Osteocyte (in vitro differentiated cells): ENCODE data around the gene PLA2G10. TPM values are rescaled to one million over a fixed set of nuclear protein-coding genes. Genes with fewer than 3 reads are reported as not detected.
A peak's percentile ranks its signal among the peaks of the same experiment; 100 is the strongest.
"Not testable (repeated sequence)": the region's sequence is repeated elsewhere in the genome, so short reads cannot be mapped to it uniquely, and the experiment has no call there.

Experiments
- DNase-seq: peaks from one replicate; pipeline ENCODE4 v3.0.0; 2021; ENCODE audit warnings: mixed read lengths; ENCODE audit not compliant: unreplicated experiment; ENCODE audit errors: extremely low spot score
- H3K27ac Mint-ChIP-seq: one replicate; pipeline ENCODE4 v1.8.0; 2021; ENCODE audit warnings: mild to moderate bottlenecking, mixed read lengths; ENCODE audit not compliant: unreplicated experiment
- H3K27me3 Mint-ChIP-seq: one replicate; pipeline ENCODE4 v1.8.0; 2021; ENCODE audit warnings: mixed read lengths; ENCODE audit not compliant: unreplicated experiment
- H3K36me3 Mint-ChIP-seq: one replicate; pipeline ENCODE4 v1.8.0; 2021; ENCODE audit warnings: mixed read lengths; ENCODE audit not compliant: unreplicated experiment
- H3K4me1 Mint-ChIP-seq: one replicate; pipeline ENCODE4 v1.8.0; 2021; ENCODE audit warnings: mixed read lengths; ENCODE audit not compliant: unreplicated experiment
- H3K4me3 Mint-ChIP-seq: one replicate; pipeline ENCODE4 v1.8.0; 2021; ENCODE audit warnings: mild to moderate bottlenecking, moderate library complexity, mixed read lengths; ENCODE audit not compliant: unreplicated experiment
- H3K9me3 Mint-ChIP-seq: one replicate; pipeline ENCODE4 v1.8.0; 2021; ENCODE audit warnings: mixed read lengths; ENCODE audit not compliant: unreplicated experiment
- total RNA-seq: library from RNA; stranded (reverse); gene quantifications from 2 replicates; pipeline ENCODE4 v1.2.1, GENCODE V29; 2021
- TF ChIP-seq, protein P1 (sequence below): fragments of 200-600 bp; sonication (generic); IDR thresholded peaks from 2 replicates; pipeline ENCODE4 v1.5.0; 2021; ENCODE audit warnings: antibody characterized with exemption, mild to moderate bottlenecking, moderate library complexity

Gene PLA2G10
- total RNA-seq, 1 donor from 2014 or later = not detected

DNA sequence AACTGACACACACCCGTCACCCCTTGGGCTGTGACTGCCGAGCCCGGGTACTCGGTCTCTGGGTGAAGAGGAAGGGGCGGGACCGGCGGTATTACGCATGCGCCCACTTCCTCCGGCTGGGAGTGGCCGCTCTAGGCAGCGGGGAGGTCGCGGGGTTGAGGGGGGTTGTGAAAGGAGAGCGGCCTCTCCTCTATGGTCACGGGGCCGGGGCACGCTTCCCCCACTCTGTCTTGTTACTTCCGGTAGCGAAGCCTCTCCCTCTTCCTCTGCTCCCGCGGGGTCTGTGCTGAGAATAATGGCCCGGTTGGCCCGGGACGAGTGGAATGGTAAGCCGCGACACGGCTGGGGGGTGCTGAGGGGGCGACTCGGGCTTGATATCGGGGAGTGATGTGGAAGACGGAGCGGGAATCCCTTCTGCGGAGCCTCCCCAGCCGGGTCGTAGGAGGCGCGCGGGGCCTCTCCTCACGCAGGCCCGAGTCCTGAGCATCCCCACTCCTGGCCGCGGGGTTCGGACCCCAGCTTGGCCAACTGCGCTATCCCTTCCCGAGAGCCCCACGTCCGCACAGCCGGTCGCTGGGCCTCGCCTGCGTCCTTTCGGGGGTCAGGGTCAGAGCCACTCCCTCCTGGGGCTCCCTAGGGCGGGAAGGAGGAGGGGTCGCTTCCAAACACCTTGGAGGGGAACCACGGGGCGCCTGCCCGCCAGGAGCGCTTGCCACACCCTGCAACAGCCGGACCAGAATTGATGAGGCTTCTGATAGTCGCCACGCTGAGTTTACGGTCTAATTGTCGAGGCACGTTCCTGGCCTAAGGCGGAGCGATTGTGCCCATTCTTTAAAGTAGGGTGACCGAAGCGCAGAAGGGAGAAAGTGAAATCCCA is 61.2 kb downstream of the PLA2G10 start, which contains the start of gene BFAR:
Gene BFAR (plus strand): TSS at position 259 of the 877 bp plus-strand sequence. CDS start 11,396 bp downstream, outside the sequence.
- H3K27ac Mint-ChIP-seq = peak within 1 kb of the TSS; percentile 98
- peak; percentile 99 for DNase-seq
- H3K27me3 Mint-ChIP-seq = no peaks in the 10 kb centered on the region
- peak within 1 kb of the TSS; percentile 100 for H3K4me3 Mint-ChIP-seq
- H3K9me3 Mint-ChIP-seq = no peaks in the 10 kb centered on the region
- H3K4me1 Mint-ChIP-seq = peaks cover 51% of the 10 kb centered on the region
- H3K36me3 Mint-ChIP-seq = peaks cover 4% of the 10 kb centered on the region
- TF ChIP-seq, protein P1, sequence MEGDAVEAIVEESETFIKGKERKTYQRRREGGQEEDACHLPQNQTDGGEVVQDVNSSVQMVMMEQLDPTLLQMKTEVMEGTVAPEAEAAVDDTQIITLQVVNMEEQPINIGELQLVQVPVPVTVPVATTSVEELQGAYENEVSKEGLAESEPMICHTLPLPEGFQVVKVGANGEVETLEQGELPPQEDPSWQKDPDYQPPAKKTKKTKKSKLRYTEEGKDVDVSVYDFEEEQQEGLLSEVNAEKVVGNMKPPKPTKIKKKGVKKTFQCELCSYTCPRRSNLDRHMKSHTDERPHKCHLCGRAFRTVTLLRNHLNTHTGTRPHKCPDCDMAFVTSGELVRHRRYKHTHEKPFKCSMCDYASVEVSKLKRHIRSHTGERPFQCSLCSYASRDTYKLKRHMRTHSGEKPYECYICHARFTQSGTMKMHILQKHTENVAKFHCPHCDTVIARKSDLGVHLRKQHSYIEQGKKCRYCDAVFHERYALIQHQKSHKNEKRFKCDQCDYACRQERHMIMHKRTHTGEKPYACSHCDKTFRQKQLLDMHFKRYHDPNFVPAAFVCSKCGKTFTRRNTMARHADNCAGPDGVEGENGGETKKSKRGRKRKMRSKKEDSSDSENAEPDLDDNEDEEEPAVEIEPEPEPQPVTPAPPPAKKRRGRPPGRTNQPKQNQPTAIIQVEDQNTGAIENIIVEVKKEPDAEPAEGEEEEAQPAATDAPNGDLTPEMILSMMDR = no peak

DNA sequence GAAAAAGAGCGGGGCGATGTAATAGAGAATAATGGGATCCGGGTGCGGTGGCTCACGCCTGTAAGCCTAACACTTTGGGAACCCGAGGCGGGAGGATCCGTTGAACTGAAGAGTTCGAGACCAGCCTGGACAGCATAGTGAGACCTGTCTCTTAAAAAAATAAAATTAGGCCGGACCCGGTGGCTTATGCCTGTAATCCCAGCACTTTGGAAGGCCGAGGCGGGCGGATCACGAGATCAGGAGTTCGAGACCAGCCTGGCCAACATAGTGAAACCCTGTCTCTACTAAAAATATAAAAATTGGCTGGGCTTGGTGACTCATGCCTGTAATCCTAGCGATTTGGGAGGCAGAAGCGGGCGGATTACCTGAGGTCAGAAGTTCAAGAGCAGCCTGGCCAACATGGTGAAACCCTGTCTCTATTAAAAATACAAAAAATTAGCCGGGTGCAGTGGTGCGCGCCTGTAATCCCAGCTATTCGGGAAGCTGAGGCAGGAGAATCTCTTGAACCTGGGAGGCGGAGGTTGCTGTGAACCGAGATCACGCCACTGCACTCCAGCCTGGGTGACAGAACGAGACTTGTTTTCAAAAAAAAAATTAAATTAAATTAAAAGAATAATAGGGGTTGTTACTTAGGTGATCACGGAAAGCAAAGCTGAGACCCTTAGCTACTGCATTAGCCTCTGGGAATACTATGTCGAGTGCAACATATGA is 63.3 kb downstream of the PLA2G10 start:
- Mint-ChIP-seq H3K36me3 (peaks cover 12% of the 10 kb centered on the region), H3K4me3 (peak overlapping the region; percentile 83), H3K4me1 (peaks cover 37% of the 10 kb centered on the region), H3K27ac (peak overlapping the region; percentile 97)
- not testable (repeated sequence) for H3K9me3 Mint-ChIP-seq, DNase-seq, H3K27me3 Mint-ChIP-seq

DNA sequence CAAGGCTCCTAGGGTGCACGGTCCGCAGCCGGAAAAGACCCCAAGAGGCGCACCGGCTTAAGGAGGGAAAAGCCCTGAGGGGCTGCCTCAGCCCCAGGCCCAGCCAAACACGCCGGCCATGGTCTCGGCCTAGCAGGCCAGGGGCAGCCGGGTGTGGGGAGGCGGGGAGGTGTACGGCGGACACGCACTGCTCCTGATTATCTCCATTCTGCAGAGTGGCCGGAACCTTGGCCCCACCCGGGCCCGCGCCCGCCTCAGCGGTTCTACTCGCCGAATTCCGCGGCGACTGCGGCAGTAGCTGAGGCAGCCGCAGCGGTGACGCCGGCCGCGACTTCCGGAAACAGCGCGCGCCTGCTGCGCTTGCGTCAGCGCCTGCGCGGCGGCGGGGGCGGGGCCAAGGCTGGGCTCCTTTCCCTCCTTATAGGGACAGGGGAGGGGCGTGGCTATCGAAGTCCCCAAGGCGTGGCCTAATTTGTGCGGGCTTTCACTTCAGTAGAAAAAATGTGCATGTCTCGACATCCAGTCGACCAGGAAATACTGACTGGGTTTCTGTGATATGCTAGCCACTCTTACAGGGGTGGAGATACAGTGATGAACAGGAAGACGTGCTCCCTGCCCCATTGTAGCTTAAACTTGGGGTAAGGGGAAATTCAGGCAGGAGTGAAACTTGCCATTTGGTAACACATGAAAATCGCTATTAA is 64.0 kb downstream of the PLA2G10 start, which contains the start of gene PARN:
Gene PARN (minus strand): TSS at position 342 of the 701 bp plus-strand sequence. CDS start 135 bp downstream, at position 207.
- peak; percentile 99 for DNase-seq
- Mint-ChIP-seq H3K9me3 (no peaks in the 10 kb centered on the region), H3K4me3 (peak within 1 kb of the TSS; percentile 83), H3K27me3 (no peaks in the 10 kb centered on the region), H3K4me1 (peaks cover 33% of the 10 kb centered on the region), H3K36me3 (peaks cover 16% of the 10 kb centered on the region), H3K27ac (peak within 1 kb of the TSS; percentile 97)
- TF ChIP-seq, protein P1 = no peak

DNA sequence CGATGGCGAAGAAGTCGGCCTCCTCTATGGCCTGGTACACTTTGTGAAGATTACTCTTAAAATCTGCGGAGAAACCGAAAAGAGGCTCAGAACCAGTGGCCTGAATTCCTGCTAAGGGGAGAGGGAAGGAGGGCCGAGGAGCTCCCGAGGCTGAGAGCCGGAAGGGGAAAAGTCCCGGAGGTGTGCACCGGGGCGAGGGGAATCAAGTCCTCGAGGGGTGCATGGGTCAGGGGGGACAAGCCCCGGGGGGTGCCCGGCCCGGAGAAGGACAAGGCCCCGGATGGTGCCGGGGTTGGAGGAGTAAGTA is 64.5 kb downstream of the PLA2G10 start:
- Mint-ChIP-seq H3K36me3 (peaks cover 17% of the 10 kb centered on the region), H3K27me3 (no peaks in the 10 kb centered on the region), H3K4me1 (peaks cover 29% of the 10 kb centered on the region), H3K4me3 (peak overlapping the region; percentile 83), H3K9me3 (no peaks in the 10 kb centered on the region), H3K27ac (peak overlapping the region; percentile 97)
- TF ChIP-seq, protein P1 = no peak
- no peak for DNase-seq

DNA sequence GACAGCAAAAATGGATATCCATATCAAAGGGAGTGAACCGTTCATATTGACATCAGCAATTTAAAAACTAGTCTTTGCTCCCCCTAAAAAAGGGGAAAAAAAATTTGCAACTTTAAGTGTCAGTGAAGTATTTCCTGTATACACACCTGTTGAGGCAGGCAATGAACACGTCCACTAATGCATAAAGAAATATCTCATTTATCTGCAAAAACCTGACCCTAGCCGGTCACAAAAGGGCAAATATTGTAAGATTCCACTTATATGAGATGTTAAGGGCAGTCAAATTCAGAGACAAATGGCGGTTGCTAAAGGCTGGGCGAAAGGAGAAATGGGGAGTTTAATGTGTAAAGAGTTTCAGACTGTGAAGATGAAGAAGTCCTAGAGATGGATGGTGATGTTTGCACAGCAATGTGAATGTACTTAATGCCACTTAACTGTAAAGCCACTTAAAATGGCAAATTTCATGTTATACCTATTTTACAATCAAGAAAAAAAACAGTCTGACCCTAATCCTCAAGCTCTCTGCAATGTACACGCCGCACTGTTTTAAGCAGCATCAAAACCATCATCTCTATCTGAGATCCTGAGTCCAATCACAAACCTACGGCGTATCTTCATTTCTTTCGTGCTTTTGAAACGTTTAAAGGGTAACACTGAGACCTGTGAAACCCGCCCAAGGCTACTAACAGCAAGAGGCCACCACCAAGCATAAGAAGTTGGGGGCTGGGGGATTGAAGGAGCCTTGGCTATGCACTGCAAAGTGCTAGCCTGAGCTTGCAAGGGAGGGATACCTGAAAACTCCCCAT is 65.1 kb downstream of the PLA2G10 start:
- Mint-ChIP-seq H3K9me3 (no peaks in the 10 kb centered on the region), H3K27ac (peak overlapping the region; percentile 97), H3K36me3 (peaks cover 19% of the 10 kb centered on the region), H3K27me3 (no peaks in the 10 kb centered on the region), H3K4me3 (peak overlapping the region; percentile 83), H3K4me1 (peaks cover 23% of the 10 kb centered on the region)
- no peak for DNase-seq
- TF ChIP-seq, protein P1 = no peak
